SK-N-SH (cell line): ENCODE data around the gene JMJD8.
"Not testable (repeated sequence)": the region's sequence is repeated elsewhere in the genome, so short reads cannot be mapped to it uniquely, and the experiment has no call there.

Experiments used
- EZH2phosphoT487 ChIP-seq: fragments of 200-600 bp; sonication (generic); IDR thresholded peaks from 2 replicates; pipeline ENCODE4 v1.6.1; 2017; ENCODE audit warnings: low read depth, mixed run types, mild to moderate bottlenecking, antibody characterized with exemption, moderate library complexity, borderline replicate concordance
- POLR2AphosphoS5 ChIP-seq: IDR thresholded peaks from 2 replicates; pipeline ENCODE4 v1.6.1; 2012; ENCODE audit warnings: low read depth, low read length
- RCOR1 ChIP-seq: fragments of 150-350 bp; IDR thresholded peaks from 2 replicates; pipeline ENCODE4 v1.6.1; 2017; ENCODE audit warnings: antibody characterized with exemption, low read length
- RFX5 ChIP-seq: IDR thresholded peaks from 2 replicates; pipeline ENCODE4 v1.6.1; 2012; ENCODE audit warnings: mild to moderate bottlenecking, improper control_type of control experiment, low read length
- RXRA ChIP-seq: IDR thresholded peaks from 2 replicates; pipeline ENCODE4 v1.4.0; 2012; ENCODE audit warnings: low read depth, mild to moderate bottlenecking, borderline replicate concordance
- USF1 ChIP-seq: IDR thresholded peaks from 2 replicates; pipeline ENCODE4 v1.4.0; 2012; ENCODE audit warnings: low read depth, borderline replicate concordance
- TF ChIP-seq, protein P1 (sequence below): fragments of 200-600 bp; sonication (generic); IDR thresholded peaks from 2 replicates; pipeline ENCODE4 v1.6.1; 2017; ENCODE audit warnings: antibody characterized with exemption, mild to moderate bottlenecking, moderate library complexity
- TF ChIP-seq, protein P2 (sequence below): fragments of 150-350 bp; IDR thresholded peaks from 2 replicates; pipeline ENCODE4 v1.6.1; 2017; ENCODE audit warnings: antibody characterized with exemption, low read length, low read depth, borderline replicate concordance

DNA sequence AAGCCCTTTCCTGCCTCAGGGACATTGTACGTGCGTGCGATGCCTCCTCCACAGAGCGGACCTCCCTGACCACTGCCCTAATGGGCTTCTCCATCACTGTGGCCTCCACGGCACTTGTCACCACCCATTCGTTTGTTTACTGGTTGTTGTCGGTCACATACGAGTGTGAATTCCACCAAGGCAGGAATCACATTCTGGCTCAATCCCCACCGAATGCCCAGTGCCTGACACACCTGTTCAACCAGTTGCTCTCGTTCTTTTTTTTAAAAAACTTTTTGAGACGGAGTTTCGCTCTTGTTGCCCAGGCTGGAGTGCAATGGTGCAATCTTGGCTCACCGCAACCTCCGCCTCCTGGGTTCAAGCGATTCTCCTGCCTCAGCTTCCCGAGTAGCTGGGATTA is 7.1 kb upstream of the JMJD8 start:
- TF ChIP-seq, protein P1, sequence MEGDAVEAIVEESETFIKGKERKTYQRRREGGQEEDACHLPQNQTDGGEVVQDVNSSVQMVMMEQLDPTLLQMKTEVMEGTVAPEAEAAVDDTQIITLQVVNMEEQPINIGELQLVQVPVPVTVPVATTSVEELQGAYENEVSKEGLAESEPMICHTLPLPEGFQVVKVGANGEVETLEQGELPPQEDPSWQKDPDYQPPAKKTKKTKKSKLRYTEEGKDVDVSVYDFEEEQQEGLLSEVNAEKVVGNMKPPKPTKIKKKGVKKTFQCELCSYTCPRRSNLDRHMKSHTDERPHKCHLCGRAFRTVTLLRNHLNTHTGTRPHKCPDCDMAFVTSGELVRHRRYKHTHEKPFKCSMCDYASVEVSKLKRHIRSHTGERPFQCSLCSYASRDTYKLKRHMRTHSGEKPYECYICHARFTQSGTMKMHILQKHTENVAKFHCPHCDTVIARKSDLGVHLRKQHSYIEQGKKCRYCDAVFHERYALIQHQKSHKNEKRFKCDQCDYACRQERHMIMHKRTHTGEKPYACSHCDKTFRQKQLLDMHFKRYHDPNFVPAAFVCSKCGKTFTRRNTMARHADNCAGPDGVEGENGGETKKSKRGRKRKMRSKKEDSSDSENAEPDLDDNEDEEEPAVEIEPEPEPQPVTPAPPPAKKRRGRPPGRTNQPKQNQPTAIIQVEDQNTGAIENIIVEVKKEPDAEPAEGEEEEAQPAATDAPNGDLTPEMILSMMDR: not testable (repeated sequence)
- TF ChIP-seq USF1, RCOR1, POLR2AphosphoS5, RFX5, EZH2phosphoT487, RXRA: not testable (repeated sequence)
- TF ChIP-seq, protein P2, sequence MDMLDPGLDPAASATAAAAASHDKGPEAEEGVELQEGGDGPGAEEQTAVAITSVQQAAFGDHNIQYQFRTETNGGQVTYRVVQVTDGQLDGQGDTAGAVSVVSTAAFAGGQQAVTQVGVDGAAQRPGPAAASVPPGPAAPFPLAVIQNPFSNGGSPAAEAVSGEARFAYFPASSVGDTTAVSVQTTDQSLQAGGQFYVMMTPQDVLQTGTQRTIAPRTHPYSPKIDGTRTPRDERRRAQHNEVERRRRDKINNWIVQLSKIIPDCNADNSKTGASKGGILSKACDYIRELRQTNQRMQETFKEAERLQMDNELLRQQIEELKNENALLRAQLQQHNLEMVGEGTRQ: not testable (repeated sequence)
